CMK (cell line): ENCODE measurements around the gene SLITRK5.

Experiments used
- DNase-seq: peaks from one replicate; pipeline ENCODE4 v3.0.0-alpha.2; 2010; ENCODE audit warnings: low read depth

Gene SLITRK5

DNA sequence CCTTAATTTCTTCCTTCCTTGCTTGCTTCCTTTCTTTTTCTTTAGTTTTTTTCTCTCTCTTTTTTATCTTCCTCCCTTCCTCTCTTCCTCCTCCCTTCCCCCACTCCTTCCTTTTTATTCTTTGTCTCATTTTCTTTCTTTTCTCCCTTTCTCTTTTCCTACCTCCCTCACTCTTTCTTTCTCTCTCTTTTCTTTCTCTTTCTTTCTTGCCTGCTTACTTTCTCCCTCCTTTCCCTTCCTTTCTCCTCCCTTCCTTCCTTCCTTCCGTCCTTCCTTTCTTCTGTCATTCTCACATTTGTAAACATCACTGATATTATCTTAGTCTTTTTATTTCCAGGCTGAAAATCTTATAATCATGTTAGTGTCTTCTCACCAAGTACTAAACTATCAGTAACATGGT, 38.8 kb downstream of the SLITRK5 start:
- no peak for DNase-seq

DNA sequence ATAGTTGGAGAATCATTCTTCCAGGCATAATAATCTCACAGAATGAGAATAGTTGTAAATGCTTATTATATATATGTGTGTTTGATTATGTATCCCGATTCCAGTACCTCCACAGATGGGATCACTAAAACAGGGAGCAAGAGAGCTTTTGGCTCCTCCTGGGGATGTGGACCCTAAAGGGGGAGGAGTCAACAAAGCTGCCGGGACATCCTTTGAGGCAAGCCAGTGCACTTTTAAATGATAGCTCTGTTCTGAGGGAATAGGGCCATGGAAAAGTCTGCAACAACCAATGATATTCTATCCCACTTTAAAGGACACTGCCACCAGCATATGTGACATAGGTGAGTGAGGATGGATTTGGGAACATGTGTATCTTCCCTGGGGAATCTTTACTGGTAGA, 40.8 kb downstream of the SLITRK5 start:
- no peak for DNase-seq
